H4 (cell line): ENCODE data around the gene PFKP. TPM values are rescaled to one million over a fixed set of nuclear protein-coding genes. Genes with fewer than 3 reads are reported as not detected.
"Not testable (repeated sequence)": the region's sequence is repeated elsewhere in the genome, so short reads cannot be mapped to it uniquely, and the experiment has no call there.

Experiments
- DNase-seq: peaks from one replicate; pipeline ENCODE4 v3.0.0-alpha.2; 2015; ENCODE audit warnings: low spot score
- total RNA-seq: library from RNA; depleted of rRNA; stranded (reverse); fragments of >200 nt; shearing (Covaris generic); gene quantifications from 2 replicates; pipeline ENCODE4 v1.2.3, GENCODE V29; 2014

PFKP gene
- total RNA-seq, 1 experiment from 2014 or later: 98.8 TPM

DNA sequence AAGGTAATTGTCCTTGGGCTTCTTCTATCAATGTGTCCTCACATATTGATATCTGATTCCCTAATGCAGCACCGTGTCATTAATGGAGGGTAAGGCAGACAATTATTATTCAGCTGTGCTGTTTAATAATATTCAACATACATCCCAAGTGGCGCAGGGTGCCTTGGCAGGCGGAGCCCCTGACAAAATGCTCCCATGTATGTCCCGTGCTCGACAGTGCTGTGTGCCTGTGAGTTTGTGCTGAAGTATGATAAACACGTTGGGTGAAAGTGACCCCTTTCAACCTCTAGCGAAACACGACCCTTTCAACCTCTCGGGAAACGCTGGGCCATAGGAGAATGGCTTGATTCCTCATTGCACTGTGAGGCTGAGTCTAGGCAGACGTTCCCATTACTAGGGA, 31.3 kb downstream of the PFKP start:
- DNase-seq: no peak

DNA sequence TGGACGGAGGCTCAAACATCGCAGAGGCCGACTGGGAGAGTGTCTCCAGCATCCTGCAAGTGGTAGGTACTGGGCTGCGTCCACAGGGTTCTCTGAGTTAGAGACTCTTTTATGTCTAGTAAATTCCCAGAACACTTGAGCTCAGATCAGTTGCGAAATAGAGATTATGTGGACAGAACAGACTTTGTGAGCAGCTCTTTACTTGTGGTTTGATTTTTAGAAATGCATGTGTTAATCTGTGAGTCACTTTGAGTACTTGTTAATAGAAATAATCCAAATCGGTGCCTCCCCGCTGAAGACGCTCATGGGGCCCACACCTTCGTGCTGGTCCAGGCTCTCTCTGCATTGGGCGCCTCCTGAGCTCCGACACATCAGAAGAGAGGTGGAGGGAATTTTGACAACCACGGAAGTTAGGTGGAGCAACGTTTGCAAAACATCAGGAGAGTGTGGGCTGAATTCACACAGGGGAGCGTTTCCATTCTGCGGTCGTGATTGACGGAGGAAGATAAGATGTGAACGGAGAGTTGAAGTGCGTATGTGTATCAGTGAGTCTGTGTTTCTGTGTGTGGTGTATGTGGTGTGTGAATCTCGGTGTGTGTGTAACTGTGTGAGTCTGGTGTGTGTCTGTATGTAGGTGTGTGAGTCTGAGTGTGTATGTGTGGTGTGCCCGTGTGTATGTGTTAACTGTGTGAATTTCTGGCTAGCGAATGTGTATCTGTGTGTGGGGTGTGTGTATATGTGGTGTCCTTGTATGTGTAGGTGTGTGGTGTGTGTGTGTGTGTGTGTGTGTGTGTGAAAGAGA, 32.1 kb downstream of the PFKP start:
- DNase-seq: peak; percentile 49

DNA sequence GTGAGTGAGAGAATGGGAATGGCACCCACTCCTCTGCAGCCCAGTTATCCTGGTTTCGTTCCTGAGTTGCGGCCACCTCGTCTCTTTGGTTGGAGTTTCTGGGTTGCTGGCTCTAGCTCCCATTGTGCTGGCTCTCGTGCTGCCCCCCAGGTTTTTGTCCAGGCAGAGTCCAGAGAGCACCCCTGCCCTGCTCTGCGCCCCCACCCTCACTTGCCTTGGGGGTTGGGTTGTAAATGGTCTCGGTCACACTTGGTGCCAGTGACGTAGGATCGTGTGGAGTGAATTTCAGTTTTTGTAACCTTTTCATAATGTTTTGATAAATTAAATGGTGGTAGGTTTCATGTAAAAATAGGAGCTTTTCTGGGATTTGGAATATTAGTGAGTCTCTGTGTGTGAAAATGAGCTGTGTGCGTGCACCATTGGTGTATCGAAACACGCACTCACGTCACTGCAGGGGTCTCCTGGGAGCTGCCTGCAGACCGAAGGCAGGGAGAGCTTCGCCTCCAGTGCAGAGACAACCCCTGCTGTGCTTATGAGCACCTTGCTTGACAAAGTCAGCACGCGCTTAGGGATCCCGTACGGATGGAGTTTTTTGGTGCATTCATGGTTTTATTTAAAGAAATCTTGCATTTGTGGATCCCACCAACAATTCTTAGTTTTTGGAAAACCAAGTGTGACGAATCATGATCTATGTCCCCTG, 32.9 kb downstream of the PFKP start:
- DNase-seq: no peak

DNA sequence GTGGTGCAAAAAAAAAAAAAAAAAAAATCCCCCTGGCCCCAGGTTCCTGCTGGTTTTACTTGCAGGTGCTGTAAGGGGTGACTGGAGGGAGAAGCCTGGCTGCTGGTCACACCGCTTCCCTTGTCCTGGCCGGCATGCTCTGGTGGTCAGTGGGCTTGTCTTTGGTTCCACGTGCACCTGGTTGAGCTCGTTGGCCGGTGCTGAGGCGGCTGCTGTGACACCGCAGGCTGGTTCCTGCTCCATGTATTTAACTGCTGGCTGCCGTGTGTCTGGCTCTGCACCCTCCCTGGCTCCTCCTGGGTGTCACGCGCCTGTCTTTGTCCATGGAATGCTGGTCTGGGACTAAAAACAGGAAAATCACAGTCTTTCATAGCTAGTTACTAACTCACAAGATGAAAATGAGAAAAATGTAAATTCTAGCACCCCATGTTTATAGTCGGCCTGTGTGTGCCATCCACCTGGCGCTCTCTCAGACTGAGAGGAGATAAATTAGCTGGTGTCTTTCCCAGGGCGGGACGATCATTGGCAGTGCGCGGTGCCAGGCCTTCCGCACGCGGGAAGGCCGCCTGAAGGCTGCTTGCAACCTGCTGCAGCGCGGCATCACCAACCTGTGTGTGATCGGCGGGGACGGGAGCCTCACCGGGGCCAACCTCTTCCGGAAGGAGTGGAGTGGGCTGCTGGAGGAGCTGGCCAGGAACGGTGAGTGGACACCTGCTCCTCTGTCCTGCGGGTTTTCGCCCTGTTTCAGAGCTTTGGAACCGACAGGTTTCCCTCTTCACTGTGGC, 33.7 kb downstream of the PFKP start:
- DNase-seq: no peak

DNA sequence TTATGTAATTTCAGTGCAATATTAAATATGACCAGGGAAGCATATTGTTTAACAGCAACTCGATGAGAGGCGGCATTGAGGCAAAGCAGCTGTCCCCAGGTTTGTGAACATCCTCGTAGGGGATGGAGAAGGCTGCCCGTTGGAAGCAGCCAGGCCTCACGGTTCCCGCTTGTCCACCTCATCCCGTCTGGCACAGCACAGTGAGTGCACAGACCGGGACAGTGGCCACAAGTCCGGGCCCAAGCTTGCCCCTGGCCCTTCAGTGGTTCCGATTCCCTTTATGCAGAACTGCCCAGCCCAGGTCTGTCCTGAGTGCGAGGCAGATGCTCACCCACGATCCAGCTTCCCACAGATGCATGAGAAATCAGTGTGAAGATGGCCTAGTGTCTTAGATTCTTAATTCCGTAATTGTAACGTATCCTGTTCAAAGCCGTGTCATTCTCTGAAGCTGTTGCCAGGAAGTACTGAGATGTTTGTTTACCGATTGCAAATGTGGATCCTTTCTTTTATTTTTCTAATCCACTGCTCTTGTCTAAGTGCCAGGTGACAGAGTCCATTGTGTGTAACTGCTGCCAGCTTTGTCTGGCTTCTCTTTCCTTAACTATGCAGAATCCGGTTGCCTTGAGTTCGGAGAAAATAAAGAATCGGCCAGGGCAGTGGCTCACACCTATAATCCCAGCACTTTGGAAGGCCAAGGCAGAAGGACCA, 35.5 kb downstream of the PFKP start:
- no peak for DNase-seq

DNA sequence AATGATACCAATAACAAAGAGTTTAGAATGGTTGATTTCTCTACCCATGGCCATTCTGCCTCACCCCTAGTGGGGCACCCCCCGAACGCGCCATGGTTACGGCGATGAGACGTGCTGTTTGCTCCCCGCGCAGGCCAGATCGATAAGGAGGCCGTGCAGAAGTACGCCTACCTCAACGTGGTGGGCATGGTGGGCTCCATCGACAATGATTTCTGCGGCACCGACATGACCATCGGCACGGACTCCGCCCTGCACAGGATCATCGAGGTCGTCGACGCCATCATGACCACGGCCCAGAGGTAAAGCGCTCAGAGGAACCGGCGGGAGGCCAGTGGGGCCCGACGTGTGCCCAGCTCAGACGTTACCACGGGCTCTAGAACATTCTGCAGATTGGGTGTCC, 36.3 kb downstream of the PFKP start:
- no peak for DNase-seq

DNA sequence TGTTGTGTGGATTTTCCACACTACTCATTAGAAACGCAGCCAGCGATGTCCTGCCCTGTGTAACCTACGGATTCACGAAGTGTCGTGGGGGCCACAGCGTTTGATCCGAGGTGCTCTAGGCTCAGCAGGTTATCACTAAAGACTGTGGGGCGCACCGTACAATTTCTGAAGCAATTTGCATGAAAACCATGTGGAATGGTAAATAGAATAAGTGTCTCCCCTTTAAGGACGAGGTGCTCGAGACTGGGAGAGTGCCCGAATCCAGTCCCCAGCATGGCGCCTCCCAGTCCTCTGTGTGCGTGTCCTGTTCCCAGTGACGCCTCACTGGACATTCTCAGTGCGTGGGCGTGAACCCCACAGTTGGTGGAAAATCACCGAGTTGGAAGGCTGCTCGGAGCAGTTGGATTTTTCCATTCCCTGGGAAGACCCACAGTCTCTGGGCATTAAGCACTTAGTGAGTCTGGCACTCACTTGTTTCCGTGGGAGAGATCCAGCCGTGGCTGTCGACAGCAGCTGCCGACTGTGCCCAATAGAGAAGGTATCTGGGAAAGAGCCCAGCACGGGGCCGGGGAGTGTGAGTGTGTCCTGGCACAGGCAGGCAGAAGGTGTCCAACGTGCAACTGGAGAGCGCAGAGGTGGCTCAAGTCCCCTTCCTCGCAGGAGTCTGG, 37.0 kb downstream of the PFKP start:
- no peak for DNase-seq

DNA sequence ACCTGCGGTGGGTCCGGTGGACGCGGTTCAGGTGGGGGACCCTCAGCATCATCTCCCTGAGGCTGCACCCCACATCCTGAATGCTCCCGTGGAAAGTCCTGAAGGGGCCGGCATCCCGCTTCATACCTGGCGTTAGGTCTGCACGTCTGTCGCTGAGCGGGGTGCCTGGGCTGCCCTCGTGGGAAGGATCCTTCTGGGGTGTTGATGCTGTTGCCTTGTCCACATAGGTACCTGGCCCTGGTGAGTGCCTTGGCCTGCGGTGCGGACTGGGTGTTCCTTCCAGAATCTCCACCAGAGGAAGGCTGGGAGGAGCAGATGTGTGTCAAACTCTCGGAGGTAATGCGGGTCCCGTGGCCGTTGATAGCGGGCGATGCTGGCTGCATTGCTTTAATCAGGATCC, 37.8 kb downstream of the PFKP start:
- DNase-seq: no peak

DNA sequence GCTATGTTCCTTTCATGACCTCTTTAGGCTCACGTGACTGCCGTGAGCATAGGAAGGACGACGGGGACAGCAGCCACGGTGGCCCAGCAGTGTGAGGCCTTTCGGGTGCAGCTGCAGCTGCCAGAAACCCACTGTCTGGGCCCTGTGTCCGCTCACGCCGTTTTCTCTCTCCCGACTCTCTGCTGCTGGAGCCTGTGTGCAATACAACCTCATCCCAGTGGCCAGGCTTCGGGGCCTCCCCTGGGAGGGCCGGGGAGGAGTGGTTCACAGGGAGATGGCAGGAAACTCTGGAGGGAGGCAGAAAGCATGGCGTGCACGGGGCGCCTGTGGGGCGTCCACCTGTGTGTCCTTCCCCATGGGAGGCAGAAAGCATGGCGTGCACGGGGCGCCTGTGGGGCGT, 38.6 kb downstream of the PFKP start:
- DNase-seq: no peak

DNA sequence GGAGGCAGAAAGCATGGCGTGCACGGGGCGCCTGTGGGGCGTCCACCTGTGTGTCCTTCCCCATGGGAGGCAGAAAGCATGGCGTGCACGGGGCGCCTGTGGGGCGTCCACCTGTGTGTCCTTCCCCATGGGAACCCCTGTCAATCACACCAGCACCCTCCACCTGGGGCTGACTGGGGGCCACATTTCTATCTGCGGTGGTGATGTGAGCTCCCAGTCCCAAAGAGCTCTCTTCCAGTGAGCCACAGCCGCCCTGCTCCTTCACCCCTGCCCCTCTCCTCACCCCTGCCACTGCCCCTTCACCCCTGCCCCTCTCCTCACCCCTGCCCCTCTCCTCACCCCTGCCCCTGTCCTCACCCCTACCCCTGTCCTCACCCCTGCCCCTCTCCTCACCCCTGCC, 39.0 kb downstream of the PFKP start:
- DNase-seq: not testable (repeated sequence)

DNA sequence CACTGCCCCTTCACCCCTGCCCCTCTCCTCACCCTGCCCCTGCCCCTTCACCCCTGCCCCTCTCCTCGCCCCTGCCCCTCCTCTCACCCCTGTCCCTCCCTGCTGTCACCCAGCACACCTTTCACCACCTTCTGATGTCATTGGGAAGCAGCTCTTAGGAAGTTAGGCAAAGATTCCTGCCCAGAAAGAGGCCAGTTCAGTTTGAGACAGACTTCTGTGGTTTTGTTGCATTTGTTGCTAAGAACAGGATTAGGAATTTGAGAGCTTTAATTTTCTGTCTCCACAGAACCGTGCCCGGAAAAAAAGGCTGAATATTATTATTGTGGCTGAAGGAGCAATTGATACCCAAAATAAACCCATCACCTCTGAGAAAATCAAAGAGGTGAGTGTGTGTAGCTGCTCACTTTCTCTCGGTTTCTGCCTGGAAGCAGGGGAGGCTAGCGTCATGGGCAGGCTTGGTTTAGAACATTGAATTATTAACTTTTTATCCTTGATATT, 39.6 kb downstream of the PFKP start:
- peak; percentile 58 for DNase-seq

DNA sequence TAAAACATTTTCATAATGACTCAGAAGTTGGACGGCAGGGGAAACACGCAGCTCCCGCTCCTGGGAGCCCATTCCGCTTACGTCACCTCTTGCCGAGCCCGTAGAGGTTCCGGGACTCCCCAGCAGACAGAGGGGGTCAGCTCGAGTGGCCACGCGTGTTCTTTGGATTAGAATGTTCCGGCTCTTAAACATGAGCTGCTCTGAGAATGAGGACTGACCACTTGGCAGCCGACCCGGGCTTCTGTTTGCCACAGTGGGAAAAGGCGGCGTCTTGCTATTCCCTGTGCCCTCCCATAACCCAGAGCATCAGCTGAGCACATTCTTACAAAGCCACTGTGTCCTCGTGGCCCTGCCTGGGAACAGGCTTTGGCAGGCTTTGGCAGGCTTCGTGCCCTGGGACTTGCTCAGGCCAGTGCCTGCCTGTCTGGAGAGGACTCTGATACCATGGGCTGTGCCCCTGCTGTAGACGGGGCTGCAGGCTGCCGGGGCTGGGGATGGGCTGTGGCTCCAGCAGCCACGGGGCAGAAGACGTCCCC, 40.1 kb downstream of the PFKP start:
- DNase-seq: peak; percentile 88

DNA sequence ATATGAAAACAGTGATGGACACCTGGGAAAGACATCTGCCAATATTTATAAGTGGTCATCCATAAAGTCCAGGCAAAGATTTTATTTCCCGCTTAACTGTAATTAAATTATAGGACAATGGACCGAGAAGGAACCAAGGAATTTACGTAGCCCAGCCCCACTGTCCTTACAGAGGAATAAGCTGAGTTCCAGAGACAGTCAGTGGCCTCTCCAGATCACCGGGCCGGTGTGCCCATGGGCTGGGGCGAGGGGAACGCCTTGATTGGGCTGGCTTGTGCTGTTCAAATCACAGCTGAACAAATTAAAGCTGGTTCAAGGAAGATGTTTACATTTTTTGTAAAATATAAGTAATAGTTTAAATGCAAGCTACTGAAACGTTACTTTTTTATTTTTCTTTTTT, 40.7 kb downstream of the PFKP start:
- no peak for DNase-seq

DNA sequence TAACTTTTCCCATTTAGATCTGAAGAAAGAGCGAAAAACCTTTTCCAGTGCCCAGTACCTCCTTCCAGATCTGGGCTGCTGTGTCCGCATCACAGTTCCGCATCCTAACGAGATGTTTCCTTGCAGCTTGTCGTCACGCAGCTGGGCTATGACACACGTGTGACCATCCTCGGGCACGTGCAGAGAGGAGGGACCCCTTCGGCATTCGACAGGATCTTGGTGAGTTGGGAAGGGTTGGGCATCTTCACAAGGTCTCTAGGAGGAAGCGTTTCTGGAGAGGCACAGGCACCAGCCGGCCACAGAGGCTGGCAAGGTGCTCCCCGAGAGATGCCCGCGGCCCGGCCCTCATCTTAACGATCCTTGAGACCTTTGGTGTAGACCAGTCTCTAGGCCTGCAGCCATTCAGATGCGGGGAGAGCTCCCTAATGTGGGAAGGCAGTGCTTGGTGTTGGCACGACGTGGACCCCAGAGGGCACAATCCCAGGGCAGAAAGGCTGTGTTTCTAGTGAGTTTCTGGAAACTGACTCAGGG, 41.3 kb downstream of the PFKP start:
- DNase-seq: no peak

DNA sequence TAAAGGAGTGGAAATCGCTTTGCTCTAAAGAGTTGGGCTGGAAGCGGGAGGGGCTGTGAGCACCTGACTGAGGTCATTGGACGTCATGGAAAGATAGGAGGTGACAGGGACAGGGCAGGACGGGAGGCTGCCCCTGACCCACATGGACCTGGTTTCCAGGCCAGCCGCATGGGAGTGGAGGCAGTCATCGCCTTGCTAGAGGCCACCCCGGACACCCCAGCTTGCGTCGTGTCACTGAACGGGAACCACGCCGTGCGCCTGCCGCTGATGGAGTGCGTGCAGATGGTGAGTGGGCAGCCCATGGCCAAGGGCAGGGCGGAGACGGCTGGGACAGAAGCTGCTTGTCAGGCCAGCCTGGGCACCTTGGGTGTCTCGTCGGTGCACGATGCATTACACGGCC, 41.8 kb downstream of the PFKP start:
- no peak for DNase-seq

DNA sequence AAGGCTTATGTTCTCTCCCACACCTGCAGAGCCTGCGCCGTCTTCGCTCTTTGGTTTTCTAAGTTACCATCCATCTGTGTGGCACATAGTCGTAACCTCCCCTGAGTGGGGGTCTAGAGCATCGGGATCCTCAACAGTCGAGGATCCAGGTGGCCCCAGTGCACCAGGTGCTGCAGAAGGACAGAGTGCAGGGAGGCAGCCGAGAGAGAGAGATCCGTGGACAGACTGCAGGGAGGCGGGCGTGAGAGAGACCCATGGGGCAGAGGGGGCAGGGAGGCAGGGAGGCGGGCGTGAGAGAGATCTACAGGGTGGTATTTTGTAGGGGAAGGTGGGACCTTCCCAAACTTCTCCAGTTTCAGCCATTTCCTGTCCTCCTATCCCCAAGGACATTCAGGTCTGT, 42.3 kb downstream of the PFKP start:
- no peak for DNase-seq

DNA sequence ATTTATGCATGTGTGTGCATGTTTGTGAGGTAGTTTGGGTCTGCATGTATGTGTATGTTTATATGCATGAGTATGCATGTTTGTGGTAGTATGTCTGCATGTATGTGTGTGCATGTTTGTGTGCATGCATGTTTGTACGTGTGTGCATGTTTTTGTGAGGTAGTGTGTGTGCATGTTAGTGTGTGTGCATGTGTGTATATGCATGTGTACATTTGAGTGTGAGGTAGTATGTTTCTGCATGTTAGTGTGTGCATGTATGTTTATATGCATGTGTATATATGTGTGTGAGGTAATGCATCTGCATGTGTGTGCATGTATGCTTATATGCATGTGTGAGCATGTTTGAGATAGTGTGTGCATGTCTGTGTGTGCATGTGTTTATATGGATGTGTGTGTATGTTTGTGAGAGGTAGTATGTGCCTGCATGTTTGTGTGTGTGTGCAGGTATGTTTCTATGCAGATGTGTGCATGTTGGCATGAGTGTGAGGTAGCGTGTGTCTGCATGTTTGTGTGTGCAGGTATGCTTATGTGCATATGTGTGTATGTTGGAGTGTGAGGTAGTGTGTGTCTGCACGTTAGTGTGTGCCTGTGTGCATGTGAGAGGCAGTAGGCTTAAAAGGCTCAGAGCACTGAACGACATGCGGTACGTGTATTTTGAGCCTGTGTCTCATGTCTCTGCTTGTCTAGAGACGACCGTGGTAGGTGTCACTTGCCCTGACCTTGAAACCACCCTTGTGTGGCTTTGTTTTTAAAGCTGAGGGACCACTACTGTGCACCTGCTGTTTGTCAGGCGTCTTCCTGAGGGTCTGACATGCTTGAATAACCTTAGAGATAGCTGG, 43.7 kb downstream of the PFKP start:
- no peak for DNase-seq

DNA sequence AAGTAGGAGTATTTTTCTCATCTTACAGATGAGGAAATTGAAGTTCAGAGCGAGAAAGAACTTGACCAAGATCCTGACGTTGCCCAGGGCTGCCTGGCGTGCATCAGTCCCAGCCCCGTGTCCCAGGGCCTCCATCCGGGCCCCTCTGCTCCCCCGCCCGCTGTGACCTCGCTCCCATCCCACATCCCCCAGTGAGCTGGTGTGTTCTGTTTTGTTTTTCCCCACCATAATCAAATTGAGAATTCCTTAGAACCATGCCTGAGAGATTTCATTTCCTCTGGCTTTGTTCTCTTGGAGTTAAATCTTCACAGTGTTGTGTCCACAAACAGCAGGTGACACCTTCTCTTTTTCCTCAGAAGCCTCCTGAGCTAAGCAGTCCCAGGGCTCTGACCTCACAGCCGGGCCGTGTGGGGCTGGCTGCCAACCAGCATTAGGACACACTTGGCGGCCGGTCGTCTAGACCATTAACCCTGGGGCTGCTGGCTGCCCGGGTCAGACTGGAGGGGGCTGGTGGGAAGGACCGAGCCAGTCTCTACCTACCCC, 44.3 kb downstream of the PFKP start:
- no peak for DNase-seq

DNA sequence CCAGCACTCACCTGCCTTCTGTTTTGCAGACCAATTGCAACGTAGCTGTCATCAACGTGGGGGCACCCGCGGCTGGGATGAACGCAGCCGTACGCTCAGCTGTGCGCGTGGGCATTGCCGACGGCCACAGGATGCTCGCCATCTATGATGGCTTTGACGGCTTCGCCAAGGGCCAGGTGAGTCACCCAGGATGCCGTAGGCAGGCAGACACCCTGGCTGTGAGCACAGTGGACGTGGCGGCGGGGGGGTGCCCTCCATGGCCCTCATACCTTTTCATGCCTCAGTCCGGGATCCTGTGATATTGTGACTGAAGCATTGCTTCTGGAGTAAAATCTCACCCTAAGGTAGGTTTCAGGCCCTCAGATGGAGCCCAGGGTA, 46.0 kb downstream of the PFKP start:
- DNase-seq: no peak

DNA sequence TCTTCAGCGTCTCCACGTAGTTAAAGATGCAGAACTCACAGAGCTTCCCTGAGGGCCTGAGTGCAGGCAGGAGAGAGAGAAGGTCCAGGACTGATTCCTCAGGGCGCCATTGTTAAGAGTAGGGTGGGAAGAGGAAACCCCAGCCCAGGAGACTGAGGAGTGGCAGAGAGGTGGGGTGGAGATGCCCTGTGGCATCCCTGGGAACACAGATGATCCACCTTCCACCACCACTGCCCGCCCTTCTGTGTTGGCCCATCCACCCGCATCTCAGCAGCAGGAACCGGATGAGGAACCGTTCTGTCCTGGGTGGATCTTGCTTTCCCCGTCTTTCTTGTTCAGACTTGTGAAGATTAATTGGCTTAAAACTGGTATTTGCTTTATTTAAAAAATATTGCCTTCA, 48.3 kb downstream of the PFKP start:
- no peak for DNase-seq
